Natural killer cell (primary cell): ENCODE data around the gene PITPNB. TPM values are rescaled to one million over a fixed set of nuclear protein-coding genes. Genes with fewer than 3 reads are reported as not detected.

Experiments
- ATAC-seq, 3 donors: fragments of 150-1000 bp in 2 of 3; fragments of 200-7000 bp in 1 of 3; cut with Tn5 transposase; 1 replicate in 1 of 3; 2 replicates in 2 of 3; pipeline ENCODE4 v1.10.0; 2021; ENCODE audit warnings: mild to moderate bottlenecking in 2 of 3, moderate library complexity in 2 of 3
- DNase-seq, 2 donors: peaks; one replicate each; pipeline versions ENCODE4 v3.0.0 to v3.0.0-alpha.2; 2013 to 2021; ENCODE audit warnings: mixed read lengths in 1 of 2
- H3K27ac ChIP-seq: one replicate; pipeline ENCODE4 v1.5.1; 2013; ENCODE audit warnings: mild to moderate bottlenecking, low read length
- H3K27me3 ChIP-seq: one replicate; pipeline ENCODE4 v1.6.1; 2013; ENCODE audit warnings: low read length; ENCODE audit not compliant: control insufficient read depth, insufficient read depth
- H3K36me3 ChIP-seq: one replicate; pipeline ENCODE4 v1.6.1; 2013; ENCODE audit warnings: low read length; ENCODE audit not compliant: control insufficient read depth, insufficient read depth
- H3K4me1 ChIP-seq: one replicate; pipeline ENCODE4 v1.6.1; 2013; ENCODE audit warnings: low read length; ENCODE audit not compliant: control insufficient read depth, insufficient read depth
- H3K4me3 ChIP-seq: one replicate; pipeline ENCODE4 v1.5.1; 2013; ENCODE audit warnings: low read length
- H3K9me3 ChIP-seq: one replicate; pipeline ENCODE4 v1.6.1; 2013; ENCODE audit warnings: low read length; ENCODE audit not compliant: control insufficient read depth, insufficient read depth
- H3K27ac Mint-ChIP-seq, 2 donors: one replicate each; pipeline ENCODE4 v1.8.0; 2022; ENCODE audit warnings: mild to moderate bottlenecking in 2 of 2, mixed read lengths in 2 of 2, moderate library complexity in 1 of 2
- H3K27me3 Mint-ChIP-seq, 2 donors: one replicate each; pipeline ENCODE4 v1.8.0; 2022; ENCODE audit warnings: low read depth in 2 of 2, mixed read lengths in 2 of 2
- H3K36me3 Mint-ChIP-seq: one replicate; pipeline ENCODE4 v1.8.0; 2022; ENCODE audit warnings: mixed read lengths
- H3K4me1 Mint-ChIP-seq, 2 donors: one replicate each; pipeline ENCODE4 v1.8.0; 2022; ENCODE audit warnings: mixed read lengths in 2 of 2
- H3K4me3 Mint-ChIP-seq: one replicate; pipeline ENCODE4 v1.8.0; 2022; ENCODE audit warnings: mild to moderate bottlenecking, moderate library complexity, mixed read lengths
- H3K9me3 Mint-ChIP-seq, 2 donors: one replicate each; pipeline ENCODE4 v1.8.0; 2022; ENCODE audit warnings: mixed read lengths in 2 of 2
- WGBS: methylation state at CpG from one replicate; pipeline ENCODE4 v1.1.7; 2013; ENCODE audit warnings: missing lambda C conversion rate; ENCODE audit not compliant: insufficient coverage; 5-methylcytosine and 5-hydroxymethylcytosine counted together
- intact Hi-C: fragments of 100-400 bp; cut with micrococcal nuclease; formaldehyde crosslinking; loops from one replicate; pipeline ENCODE4 v1.14.2; 2022
- total RNA-seq, 4 donors: library from RNA; stranded (reverse); fragments of 120-200 nt in 1 of 4; gene quantifications; one replicate each; pipeline versions ENCODE4 v1.2.3 to v1.2.4, GENCODE V29; 2013 to 2022
- TF ChIP-seq, protein P1 (sequence below): fragments of 200-600 bp; IDR thresholded peaks from one replicate; pipeline ENCODE4 v1.8.0; 2022; ENCODE audit warnings: antibody characterized with exemption

The PITPNB gene
- total RNA-seq, 3 donors from 2014 or later (not counting 1 experiment from before 2014, with no cell fraction given): 58.4 to 77.7 (median 65.1) TPM

DNA sequence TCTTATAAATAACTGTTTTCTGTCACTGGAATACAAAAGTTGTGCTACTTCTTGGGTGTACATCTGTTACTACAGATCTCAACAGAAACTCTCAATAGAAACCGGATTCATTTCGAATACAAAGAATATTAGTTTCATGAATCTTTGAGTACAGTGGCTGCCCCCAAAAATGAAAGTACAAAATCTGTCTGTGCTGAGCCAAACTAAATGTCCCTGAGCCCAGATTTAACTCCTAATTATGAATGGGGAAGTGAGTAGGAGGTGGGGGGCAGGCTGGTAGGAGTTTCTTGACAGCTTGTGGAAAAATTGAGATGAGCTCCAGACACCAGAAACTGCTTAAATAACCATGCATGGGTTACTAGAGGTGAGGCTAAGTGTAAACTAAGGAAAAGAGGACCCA is 41.6 kb downstream of the PITPNB start:
- no peak for DNase-seq
- peaks cover 37 to 38% of the 10 kb centered on the region in 2 donors for H3K4me1 Mint-ChIP-seq
- no peaks in the 10 kb centered on the region for H3K36me3 Mint-ChIP-seq
- H3K27me3 Mint-ChIP-seq: no peaks in the 10 kb centered on the region
- H3K4me3 Mint-ChIP-seq: no peak overlapping the region
- Histone ChIP-seq H3K36me3 (peaks cover 16% of the 10 kb centered on the region), H3K27me3 (no peaks in the 10 kb centered on the region), H3K4me3 (no peak overlapping the region), H3K4me1 (peaks cover 4% of the 10 kb centered on the region), H3K27ac (no peak overlapping the region), H3K9me3 (no peaks in the 10 kb centered on the region)
- intact Hi-C loops: no loop called here
- no peak for ATAC-seq
- 100% methylated on average over 2 of the region's 2 CpGs for WGBS
- H3K27ac Mint-ChIP-seq: no peak overlapping the region
- TF ChIP-seq, protein P1, sequence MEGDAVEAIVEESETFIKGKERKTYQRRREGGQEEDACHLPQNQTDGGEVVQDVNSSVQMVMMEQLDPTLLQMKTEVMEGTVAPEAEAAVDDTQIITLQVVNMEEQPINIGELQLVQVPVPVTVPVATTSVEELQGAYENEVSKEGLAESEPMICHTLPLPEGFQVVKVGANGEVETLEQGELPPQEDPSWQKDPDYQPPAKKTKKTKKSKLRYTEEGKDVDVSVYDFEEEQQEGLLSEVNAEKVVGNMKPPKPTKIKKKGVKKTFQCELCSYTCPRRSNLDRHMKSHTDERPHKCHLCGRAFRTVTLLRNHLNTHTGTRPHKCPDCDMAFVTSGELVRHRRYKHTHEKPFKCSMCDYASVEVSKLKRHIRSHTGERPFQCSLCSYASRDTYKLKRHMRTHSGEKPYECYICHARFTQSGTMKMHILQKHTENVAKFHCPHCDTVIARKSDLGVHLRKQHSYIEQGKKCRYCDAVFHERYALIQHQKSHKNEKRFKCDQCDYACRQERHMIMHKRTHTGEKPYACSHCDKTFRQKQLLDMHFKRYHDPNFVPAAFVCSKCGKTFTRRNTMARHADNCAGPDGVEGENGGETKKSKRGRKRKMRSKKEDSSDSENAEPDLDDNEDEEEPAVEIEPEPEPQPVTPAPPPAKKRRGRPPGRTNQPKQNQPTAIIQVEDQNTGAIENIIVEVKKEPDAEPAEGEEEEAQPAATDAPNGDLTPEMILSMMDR: no peak
- H3K9me3 Mint-ChIP-seq: no peaks in the 10 kb centered on the region

DNA sequence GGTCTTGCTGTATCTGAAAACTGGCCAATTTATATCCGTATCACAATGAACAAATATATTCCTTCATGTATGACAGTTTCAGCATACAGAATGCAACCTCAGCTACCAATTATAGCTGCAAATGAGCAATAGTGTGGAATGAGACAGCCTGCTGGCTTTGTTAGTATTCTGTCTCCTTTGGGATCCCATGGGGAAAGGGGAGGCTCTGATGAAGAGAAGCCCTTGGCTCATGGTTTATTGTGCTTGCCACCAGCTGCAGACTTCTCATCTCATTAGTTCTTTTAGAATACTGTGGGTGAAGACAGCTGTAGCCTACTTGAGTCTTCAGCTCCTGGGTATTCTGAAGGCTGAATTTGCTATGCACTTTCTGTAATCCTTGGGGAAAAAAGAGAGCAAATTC is 42.4 kb downstream of the PITPNB start:
- intact Hi-C loops: no loop called here
- Mint-ChIP-seq H3K4me3 (no peak overlapping the region), H3K36me3 (no peaks in the 10 kb centered on the region), H3K9me3 (no peaks in the 10 kb centered on the region), H3K4me1 (peaks cover 33 to 37% of the 10 kb centered on the region in 2 donors), H3K27me3 (no peaks in the 10 kb centered on the region), H3K27ac (no peak overlapping the region)
- Histone ChIP-seq H3K9me3 (no peaks in the 10 kb centered on the region), H3K36me3 (peaks cover 22% of the 10 kb centered on the region), H3K27ac (no peak overlapping the region), H3K4me1 (peaks cover 4% of the 10 kb centered on the region), H3K4me3 (no peak overlapping the region), H3K27me3 (no peaks in the 10 kb centered on the region)
- no peak for ATAC-seq
- no peak for DNase-seq
- TF ChIP-seq, protein P1: no peak
- WGBS: 75% methylated on average over 1 of the region's 1 CpG

DNA sequence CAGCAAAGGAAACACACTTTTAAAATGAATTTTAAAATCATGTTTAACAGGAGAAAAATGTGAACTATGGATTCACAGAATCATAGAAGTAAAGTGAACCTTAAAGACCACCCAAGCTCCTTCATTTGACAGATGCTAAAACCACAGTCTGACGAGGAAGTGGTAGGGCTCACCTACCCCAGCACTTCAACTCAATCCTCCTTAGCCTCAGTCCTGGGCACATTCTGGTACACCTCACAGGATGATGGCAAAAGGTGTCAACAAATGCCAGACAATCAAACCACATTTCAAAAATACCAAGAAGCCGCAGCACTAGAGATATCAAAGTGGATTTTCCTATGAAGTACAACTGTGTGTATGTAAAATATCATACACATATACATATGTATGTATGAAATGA is 43.1 kb downstream of the PITPNB start:
- H3K4me1 Mint-ChIP-seq: peaks cover 31 to 36% of the 10 kb centered on the region in 2 donors
- H3K36me3 Mint-ChIP-seq: no peaks in the 10 kb centered on the region
- no peaks in the 10 kb centered on the region for H3K9me3 Mint-ChIP-seq
- H3K4me3 Mint-ChIP-seq: peak overlapping the region; percentile 69
- Histone ChIP-seq H3K36me3 (peaks cover 27% of the 10 kb centered on the region), H3K9me3 (no peaks in the 10 kb centered on the region), H3K27ac (no peak overlapping the region), H3K4me3 (no peak overlapping the region), H3K4me1 (peaks cover 4% of the 10 kb centered on the region), H3K27me3 (no peaks in the 10 kb centered on the region)
- TF ChIP-seq, protein P1: no peak
- DNase-seq (peak; percentile 19 to 56), ATAC-seq (peak; percentile 67 to 95 (median 79))
- no peaks in the 10 kb centered on the region for H3K27me3 Mint-ChIP-seq
- 17% methylated on average over 1 of the region's 2 CpGs for WGBS
- H3K27ac Mint-ChIP-seq: peak overlapping the region in 1 of 2 donors; percentile 37
- intact Hi-C loops: no loop called here

DNA sequence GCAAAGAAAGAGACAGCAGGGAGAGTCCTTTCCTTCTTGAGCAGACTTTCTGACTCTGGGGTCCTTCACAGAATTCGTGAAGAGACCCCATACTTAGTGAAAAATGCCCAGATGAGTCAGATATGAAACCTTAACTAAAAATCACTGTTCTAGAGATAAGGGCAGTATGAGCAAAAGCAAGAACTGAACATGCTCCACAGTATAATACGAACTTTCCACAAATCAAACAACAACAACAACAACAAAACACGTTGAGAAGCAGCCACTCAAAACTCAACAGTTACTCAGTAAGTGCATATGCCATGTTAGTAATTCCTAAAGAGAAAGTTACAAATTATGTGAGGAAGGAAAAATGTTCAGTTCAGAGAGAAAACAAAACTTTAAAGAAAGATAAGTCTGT is 44.3 kb downstream of the PITPNB start:
- no peak overlapping the region for H3K4me3 ChIP-seq
- TF ChIP-seq, protein P1: no peak
- no peaks in the 10 kb centered on the region for H3K9me3 Mint-ChIP-seq
- peaks cover 27 to 32% of the 10 kb centered on the region in 2 donors for H3K4me1 Mint-ChIP-seq
- H3K4me3 Mint-ChIP-seq: no peak overlapping the region
- no peaks in the 10 kb centered on the region for H3K27me3 ChIP-seq
- H3K36me3 ChIP-seq: peaks cover 38% of the 10 kb centered on the region
- no peaks in the 10 kb centered on the region for H3K9me3 ChIP-seq
- H3K4me1 ChIP-seq: peaks cover 4% of the 10 kb centered on the region
- no peaks in the 10 kb centered on the region for H3K27me3 Mint-ChIP-seq
- intact Hi-C loops: no loop called here
- H3K27ac Mint-ChIP-seq: no peak overlapping the region
- WGBS: 75% methylated on average over 2 of the region's 3 CpGs
- no peaks in the 10 kb centered on the region for H3K36me3 Mint-ChIP-seq
- no peak for ATAC-seq
- no peak overlapping the region for H3K27ac ChIP-seq
- DNase-seq: no peak
